HEK293 (cell line): ENCODE results near the gene BAZ2B.

Experiments
- CTCF ChIP-seq: fragments of 450-650 bp; formaldehyde crosslinking; IDR thresholded peaks from 2 replicates; pipeline ENCODE4 v1.5.1; 2016; ENCODE audit warnings: missing biosample characterization, missing genetic modification characterization
- FEZF1 ChIP-seq: fragments of 450-650 bp; formaldehyde crosslinking; IDR thresholded peaks from 2 replicates; pipeline ENCODE4 v1.5.1; 2016; ENCODE audit warnings: missing biosample characterization, missing genetic modification characterization
- PBX3 ChIP-seq: sonication (generic); formaldehyde crosslinking; IDR thresholded peaks from 2 replicates; pipeline ENCODE4 v1.8.1; 2022; ENCODE audit warnings: mild to moderate bottlenecking, moderate library complexity, missing genetic modification reagents
- ZNF394 ChIP-seq: fragments of 450-650 bp; formaldehyde crosslinking; IDR thresholded peaks from 2 replicates; pipeline ENCODE4 v1.5.1; 2016; ENCODE audit warnings: missing biosample characterization, missing genetic modification characterization, mild to moderate bottlenecking, moderate library complexity, borderline replicate concordance
- ZNF623 ChIP-seq: fragments of 450-650 bp; formaldehyde crosslinking; IDR thresholded peaks from 2 replicates; pipeline ENCODE4 v1.5.1; 2016; ENCODE audit warnings: missing biosample characterization, missing genetic modification characterization
- ZNF792 ChIP-seq: fragments of 450-650 bp; formaldehyde crosslinking; IDR thresholded peaks from 2 replicates; pipeline ENCODE4 v1.5.1; 2016; ENCODE audit warnings: missing biosample characterization, missing genetic modification characterization
- ZSCAN16 ChIP-seq: fragments of 450-650 bp; formaldehyde crosslinking; IDR thresholded peaks from 2 replicates; pipeline ENCODE4 v1.5.1; 2016; ENCODE audit warnings: missing biosample characterization, missing genetic modification characterization
- ZSCAN30 ChIP-seq: fragments of 450-650 bp; IDR thresholded peaks from 2 replicates; pipeline ENCODE4 v1.5.1; 2018; ENCODE audit warnings: missing biosample characterization, mild to moderate bottlenecking, missing genetic modification characterization, moderate library complexity

- no peak for TF ChIP-seq ZNF623 (tag by site-specific recombination)
- no peak for TF ChIP-seq PBX3 (CRISPR knock-in tag)
- no peak for TF ChIP-seq ZSCAN30 (tag by site-specific recombination)
- TF ChIP-seq ZSCAN16 (tag by site-specific recombination) = no peak
- TF ChIP-seq ZNF792 (tag by site-specific recombination) = no peak
- no peak for TF ChIP-seq FEZF1 (tag by site-specific recombination)
- TF ChIP-seq CTCF (tag by site-specific recombination) = no peak
- no peak for TF ChIP-seq ZNF394 (tag by site-specific recombination)
Measured at GRCh38 chr2:159409116-159409800, 207.1 kb downstream of the BAZ2B start.
